GM19463 (cell line): ENCODE data around the gene ZC3H15.

ENCODE experiments used
- ATAC-seq: cut with Tn5 transposase; IDR thresholded peaks from one replicate; pipeline ENCODE4 v1.9.1; 2021; ENCODE audit warnings: mild to moderate bottlenecking, moderate library complexity; ENCODE audit not compliant: unreplicated experiment

The ZC3H15 gene

GRCh38 chr2:186535861-186536260, 49.8 kb downstream of the ZC3H15 start:
- no peak for ATAC-seq

- no peak for ATAC-seq
Measured at GRCh38 chr2:186537019-186537418, 51.0 kb downstream of the ZC3H15 start.

DNA sequence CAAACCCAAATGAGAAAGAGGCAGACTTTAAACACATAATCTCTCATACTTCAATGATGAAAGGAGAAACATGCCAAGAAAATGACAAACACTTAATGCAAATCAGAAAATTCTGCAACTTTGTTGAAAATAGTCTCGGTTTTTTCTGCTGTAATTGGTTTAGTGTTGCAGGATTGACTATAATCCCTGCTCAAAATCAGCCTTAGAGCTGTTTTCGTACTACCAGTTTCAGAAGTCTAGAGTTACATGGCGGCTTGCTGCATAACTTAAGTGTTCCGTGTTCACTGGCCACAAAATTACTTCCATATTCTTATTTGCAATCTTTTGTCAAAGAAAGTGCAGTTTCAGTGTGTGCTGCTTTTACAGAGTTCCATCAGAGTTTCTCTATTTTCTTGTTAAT, 54.9 kb downstream of the ZC3H15 start:
- ATAC-seq, result no peak

- no peak for ATAC-seq
Measured at GRCh38 chr2:186542002-186542401, 55.9 kb downstream of the ZC3H15 start.

DNA sequence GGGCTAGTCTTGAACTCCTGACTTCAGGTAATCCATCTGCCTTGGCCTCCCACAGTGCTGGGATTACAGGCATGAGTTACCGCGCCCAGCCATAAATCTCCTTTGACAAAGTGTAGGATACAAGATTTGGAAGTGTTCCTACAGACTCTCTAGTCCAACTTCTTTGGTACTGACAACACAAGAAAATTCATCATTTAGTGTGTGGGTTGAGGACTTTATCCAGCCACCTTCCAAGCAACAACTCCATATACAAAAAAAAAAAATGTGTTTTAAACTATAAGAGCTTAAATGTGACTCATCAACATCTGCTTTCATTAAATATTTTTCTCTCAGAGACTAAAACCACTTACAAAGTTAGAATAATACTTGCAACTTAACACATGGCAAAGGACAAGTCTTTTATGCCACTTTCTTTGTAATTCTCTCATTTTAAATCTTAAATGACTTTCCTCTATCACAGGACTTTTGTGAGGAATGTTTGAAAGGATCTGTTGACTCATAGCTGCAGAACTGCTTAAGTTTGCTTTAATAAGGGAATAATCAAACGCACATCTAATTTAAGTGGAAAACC, 57.6 kb downstream of the ZC3H15 start:
- ATAC-seq, result no peak

- peak; percentile 56 for ATAC-seq
Measured at GRCh38 chr2:186544255-186544675, 58.2 kb downstream of the ZC3H15 start.

GRCh38 chr2:186546846-186547245, 60.8 kb downstream of the ZC3H15 start:
- no peak for ATAC-seq

DNA sequence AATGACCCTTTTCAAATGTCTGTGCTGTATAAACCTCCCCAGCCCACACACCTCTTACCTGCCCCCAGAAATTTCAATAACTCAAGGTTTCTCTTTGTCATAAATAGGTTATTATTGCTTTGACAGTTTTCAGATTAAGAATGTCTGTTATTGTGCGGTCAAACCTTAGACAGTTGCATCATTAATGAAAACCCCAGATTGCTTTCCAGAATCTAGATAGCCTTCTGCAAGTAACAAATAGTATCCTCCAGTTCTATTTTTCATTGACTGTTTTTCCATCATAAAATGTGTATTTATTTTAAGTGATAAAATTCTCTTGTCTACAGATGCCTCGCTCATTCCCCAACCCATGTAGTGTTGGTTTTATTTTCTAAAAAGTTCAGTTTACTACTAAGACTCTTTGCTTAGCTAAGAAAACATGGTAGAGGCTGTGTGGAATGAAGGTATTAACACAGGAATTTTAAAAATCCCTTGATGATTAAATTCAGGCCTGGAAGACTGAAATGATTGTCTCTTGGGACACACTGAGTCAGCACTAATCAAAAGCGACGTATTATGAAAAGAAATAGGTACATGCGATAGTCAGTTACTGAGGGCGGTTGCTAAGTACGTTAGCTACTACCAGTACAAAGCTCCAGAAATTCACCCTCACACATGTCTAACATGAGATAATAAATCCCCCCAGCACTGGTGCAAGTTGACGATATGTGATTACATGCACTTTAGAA, 65.4 kb downstream of the ZC3H15 start:
- ATAC-seq, result no peak

GRCh38 chr2:186554429-186554828, 68.4 kb downstream of the ZC3H15 start:
- ATAC-seq, result no peak

GRCh38 chr2:186554850-186555671, 69.0 kb downstream of the ZC3H15 start:
- ATAC-seq, result no peak

DNA sequence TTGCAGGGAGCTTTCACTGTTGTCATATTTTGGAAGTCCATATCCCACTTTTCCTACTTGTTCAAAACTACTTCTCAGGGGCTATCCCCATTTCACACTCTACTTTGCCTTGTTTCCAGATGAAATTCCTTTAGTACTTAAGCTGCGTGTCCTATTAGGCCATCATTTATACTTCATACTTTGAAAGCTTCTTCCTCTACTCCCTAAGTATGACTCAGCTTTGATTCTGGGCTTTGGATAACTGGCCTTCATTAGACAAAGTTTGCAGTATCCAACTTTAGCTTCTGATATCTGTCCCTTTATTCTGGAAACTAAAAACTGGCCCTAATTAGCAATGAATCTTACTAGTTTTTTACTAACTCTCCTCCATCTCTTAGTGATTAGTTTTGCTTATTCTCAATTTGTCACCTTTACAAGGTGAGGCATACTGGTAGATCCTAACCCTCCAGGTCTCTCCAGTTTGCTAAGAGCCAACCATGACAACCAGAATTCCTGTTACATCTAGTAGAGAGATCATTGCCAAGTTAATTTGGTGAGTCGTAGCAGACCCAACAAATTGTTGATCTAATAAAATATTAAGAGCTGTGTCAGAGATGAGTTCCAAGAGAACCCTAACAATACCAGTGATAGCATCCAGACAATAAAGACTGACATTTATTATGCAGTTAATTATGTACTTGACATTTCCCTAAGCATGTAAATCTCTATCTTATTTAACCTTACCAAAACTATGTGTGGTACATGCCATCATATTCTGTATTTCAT, 72.6 kb downstream of the ZC3H15 start:
- no peak for ATAC-seq
